Glutamatergic neuron (in vitro differentiated cells): ENCODE data around the gene ACP2. TPM values are rescaled to one million over a fixed set of nuclear protein-coding genes. Genes with fewer than 3 reads are reported as not detected.

Experiments
- DNase-seq: peaks from one replicate; pipeline ENCODE4 v3.0.0; 2022
- H3K27ac Mint-ChIP-seq: one replicate; pipeline ENCODE4 v1.8.0; 2020; ENCODE audit warnings: mild to moderate bottlenecking, mixed read lengths, inconsistent platforms; ENCODE audit not compliant: unreplicated experiment
- H3K27me3 Mint-ChIP-seq: one replicate; pipeline ENCODE4 v1.8.0; 2020; ENCODE audit warnings: mild to moderate bottlenecking, moderate library complexity, mixed read lengths, inconsistent platforms; ENCODE audit not compliant: unreplicated experiment
- H3K36me3 Mint-ChIP-seq: one replicate; pipeline ENCODE4 v1.8.0; 2020; ENCODE audit warnings: mild to moderate bottlenecking, mixed read lengths, inconsistent platforms; ENCODE audit not compliant: unreplicated experiment
- H3K4me1 Mint-ChIP-seq: one replicate; pipeline ENCODE4 v1.8.0; 2020; ENCODE audit warnings: mild to moderate bottlenecking, low read depth, mixed read lengths, inconsistent platforms; ENCODE audit not compliant: unreplicated experiment
- H3K4me3 Mint-ChIP-seq: one replicate; pipeline ENCODE4 v1.8.0; 2020; ENCODE audit warnings: mild to moderate bottlenecking, mixed read lengths, inconsistent platforms; ENCODE audit not compliant: unreplicated experiment
- H3K9me3 Mint-ChIP-seq: one replicate; pipeline ENCODE4 v1.8.0; 2020; ENCODE audit warnings: mild to moderate bottlenecking, moderate library complexity, mixed read lengths, inconsistent platforms; ENCODE audit not compliant: unreplicated experiment
- total RNA-seq: library from RNA; stranded (reverse); fragmentation: NEBNext Ultra II Directional; extraction: Animal tissue kit (Norgen Biotek cat#: 25700); gene quantifications from one replicate; pipeline ENCODE4 v1.2.1, GENCODE V29; 2021; ENCODE audit not compliant: unreplicated experiment
- TF ChIP-seq, protein P1 (sequence below): fragments of 200-600 bp; sonication (generic); IDR thresholded peaks from one replicate; pipeline ENCODE4 v1.5.0; 2021; ENCODE audit not compliant: partially characterized antibody, unreplicated experiment

Gene ACP2
- total RNA-seq, 1 donor from 2014 or later = 44.3 TPM

DNA sequence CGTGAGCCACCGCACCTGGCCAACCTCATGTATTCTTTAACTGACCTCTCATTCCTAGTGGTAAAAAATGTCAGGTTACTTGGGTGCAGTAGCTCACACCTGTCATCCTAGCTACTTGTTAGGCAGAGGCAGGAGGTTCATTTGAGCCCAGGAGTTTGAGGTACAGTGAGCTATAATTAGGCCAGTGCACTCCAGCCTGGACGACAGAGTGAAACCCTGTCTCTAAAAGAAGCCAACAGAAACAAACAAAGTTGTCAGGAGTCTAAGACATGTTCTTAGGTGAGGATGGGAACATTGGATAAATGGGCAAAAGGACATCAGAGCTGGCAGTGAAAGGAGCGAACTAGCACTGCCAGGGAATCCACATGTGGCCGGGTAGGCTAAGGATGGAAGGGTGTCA lies 39.5 kb upstream of the ACP2 start:
- DNase-seq = no peak
- H3K27ac Mint-ChIP-seq = no peak overlapping the region
- TF ChIP-seq, protein P1, sequence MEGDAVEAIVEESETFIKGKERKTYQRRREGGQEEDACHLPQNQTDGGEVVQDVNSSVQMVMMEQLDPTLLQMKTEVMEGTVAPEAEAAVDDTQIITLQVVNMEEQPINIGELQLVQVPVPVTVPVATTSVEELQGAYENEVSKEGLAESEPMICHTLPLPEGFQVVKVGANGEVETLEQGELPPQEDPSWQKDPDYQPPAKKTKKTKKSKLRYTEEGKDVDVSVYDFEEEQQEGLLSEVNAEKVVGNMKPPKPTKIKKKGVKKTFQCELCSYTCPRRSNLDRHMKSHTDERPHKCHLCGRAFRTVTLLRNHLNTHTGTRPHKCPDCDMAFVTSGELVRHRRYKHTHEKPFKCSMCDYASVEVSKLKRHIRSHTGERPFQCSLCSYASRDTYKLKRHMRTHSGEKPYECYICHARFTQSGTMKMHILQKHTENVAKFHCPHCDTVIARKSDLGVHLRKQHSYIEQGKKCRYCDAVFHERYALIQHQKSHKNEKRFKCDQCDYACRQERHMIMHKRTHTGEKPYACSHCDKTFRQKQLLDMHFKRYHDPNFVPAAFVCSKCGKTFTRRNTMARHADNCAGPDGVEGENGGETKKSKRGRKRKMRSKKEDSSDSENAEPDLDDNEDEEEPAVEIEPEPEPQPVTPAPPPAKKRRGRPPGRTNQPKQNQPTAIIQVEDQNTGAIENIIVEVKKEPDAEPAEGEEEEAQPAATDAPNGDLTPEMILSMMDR = no peak
- H3K36me3 Mint-ChIP-seq = peaks cover 10% of the 10 kb centered on the region
- H3K4me3 Mint-ChIP-seq = no peak overlapping the region
- peaks cover 2% of the 10 kb centered on the region for H3K27me3 Mint-ChIP-seq
- H3K9me3 Mint-ChIP-seq = peaks cover 1% of the 10 kb centered on the region
- no peaks in the 10 kb centered on the region for H3K4me1 Mint-ChIP-seq

DNA sequence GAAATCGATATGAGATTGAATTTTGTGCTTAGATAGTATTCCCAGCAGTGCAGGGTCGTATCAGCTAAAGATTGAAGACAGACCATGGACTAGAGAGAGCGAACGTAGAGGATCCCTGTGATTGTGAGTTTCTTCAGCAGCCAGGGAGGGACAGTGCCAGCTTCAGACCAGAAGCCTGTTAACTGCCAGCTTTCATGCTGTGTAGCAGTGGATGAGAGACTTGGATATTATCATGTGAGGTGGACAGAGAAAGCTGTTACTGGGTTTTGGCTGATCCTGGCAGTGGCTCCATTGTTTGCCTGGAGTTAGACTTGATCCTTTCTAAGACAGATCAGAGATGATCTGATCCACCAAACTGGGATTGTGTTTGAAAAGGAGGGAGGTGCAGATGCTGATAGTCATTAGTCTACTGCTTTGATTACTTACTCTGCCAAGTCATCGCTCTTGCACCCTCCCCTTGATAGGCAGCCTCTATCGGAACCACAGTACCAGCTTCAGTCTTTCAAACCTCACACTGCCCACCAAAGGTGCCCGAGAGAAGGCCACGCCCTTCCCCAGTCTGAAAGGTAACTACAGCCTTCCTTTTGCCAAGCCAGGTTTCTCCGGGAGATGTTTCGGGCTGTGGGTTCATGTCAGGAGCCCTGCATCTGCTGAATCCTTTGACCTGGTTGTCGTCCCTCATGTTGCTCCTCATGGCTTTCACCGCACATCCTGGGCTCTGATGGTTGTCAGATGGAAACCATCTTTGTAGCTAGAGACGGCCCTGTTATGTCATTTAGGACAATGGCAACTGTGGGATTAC lies 37.6 kb upstream of the ACP2 start:
- no peak overlapping the region for H3K27ac Mint-ChIP-seq
- H3K27me3 Mint-ChIP-seq = peaks cover 2% of the 10 kb centered on the region
- H3K36me3 Mint-ChIP-seq = peaks cover 7% of the 10 kb centered on the region
- H3K4me3 Mint-ChIP-seq = no peak overlapping the region
- H3K4me1 Mint-ChIP-seq = no peaks in the 10 kb centered on the region
- DNase-seq = no peak
- H3K9me3 Mint-ChIP-seq = no peaks in the 10 kb centered on the region
- TF ChIP-seq, protein P1 = no peak

DNA sequence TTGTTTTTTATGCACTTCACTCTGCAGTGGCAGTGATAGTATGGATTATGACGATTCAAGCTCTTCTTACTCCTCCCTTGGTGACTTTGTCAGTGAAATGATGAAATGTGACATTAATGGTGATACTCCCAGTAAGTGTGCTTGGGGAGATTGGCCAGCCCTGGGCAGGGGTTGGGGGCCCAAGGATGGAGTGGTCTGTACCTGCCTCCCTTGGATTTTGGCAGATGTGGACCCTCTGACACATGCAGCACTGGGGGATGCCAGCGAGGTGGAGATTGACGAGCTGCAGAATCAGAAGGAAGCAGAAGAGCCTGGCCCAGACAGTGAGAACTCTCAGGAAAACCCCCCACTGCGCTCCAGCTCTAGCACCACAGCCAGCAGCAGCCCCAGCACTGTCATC lies 35.5 kb upstream of the ACP2 start:
- TF ChIP-seq, protein P1 = no peak
- Mint-ChIP-seq H3K27me3 (peaks cover 2% of the 10 kb centered on the region), H3K4me1 (no peaks in the 10 kb centered on the region), H3K36me3 (peaks cover 9% of the 10 kb centered on the region), H3K27ac (no peak overlapping the region), H3K9me3 (no peaks in the 10 kb centered on the region), H3K4me3 (no peak overlapping the region)
- no peak for DNase-seq

DNA sequence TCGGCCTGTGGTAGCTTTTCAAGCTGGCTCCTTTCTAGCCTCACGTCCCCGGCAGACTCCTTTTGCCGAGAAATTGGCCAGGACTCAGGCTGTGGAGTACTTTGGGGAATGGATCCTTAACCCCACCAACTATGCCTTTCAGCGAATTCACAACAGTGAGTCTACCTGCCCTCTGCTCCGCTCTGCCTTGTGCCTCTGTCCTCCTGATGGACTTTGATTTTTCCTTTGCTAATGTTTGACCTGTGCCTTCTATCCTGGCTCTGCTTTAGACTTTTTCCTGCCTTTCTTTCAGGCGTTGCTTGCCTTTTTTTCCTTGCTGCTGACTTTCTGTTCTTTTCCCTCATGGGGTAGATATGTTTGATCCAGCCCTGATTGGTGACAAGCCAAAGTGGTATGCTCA lies 33.8 kb upstream of the ACP2 start:
- H3K4me1 Mint-ChIP-seq = no peaks in the 10 kb centered on the region
- H3K9me3 Mint-ChIP-seq = no peaks in the 10 kb centered on the region
- TF ChIP-seq, protein P1 = no peak
- peaks cover 2% of the 10 kb centered on the region for H3K27me3 Mint-ChIP-seq
- DNase-seq = no peak
- no peak overlapping the region for H3K27ac Mint-ChIP-seq
- peaks cover 9% of the 10 kb centered on the region for H3K36me3 Mint-ChIP-seq
- no peak overlapping the region for H3K4me3 Mint-ChIP-seq

DNA sequence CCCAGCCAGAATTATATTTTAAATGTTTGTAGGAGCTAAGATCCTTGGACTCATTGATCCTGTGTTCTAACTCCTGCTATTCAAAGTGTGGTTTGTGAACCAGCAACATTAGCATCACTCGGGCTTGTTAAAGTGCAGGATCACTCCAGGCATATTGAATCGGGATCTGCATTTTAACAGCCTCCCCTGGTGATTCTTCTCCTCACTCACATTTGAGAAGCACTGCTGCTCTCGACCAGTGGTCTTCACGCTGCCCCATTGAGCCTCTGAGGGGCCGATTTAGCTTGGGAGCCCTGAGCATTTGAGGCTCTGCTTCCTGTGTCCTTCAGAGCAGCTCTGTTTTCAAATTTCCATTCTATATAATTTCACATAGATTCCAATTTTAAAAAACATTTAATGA lies 32.2 kb upstream of the ACP2 start:
- Mint-ChIP-seq H3K27me3 (peaks cover 3% of the 10 kb centered on the region), H3K9me3 (no peaks in the 10 kb centered on the region), H3K27ac (no peak overlapping the region), H3K4me3 (no peak overlapping the region), H3K4me1 (no peaks in the 10 kb centered on the region), H3K36me3 (peaks cover 9% of the 10 kb centered on the region)
- DNase-seq = no peak
- TF ChIP-seq, protein P1 = no peak
